ENCODE measurements around the gene C7. TPM values are rescaled to one million over a fixed set of nuclear protein-coding genes. Genes with fewer than 3 reads are reported as not detected.
A peak's percentile ranks its signal among the peaks of the same experiment; 100 is the strongest.
"Not testable (repeated sequence)": the region's sequence is repeated elsewhere in the genome, so short reads cannot be mapped to it uniquely, and the experiment has no call there.

C7 gene
- total RNA-seq (2014; rRNA removed; shearing (Covaris generic)) = 0.07 and 0.87 TPM in 2 replicates

- DNase-seq = no peak
- Histone ChIP-seq H3K4me3 (ENCODE audit: insufficient read depth, low read depth, low read length) (no peak within 1 kb of the TSS), H3K36me3 (replicated peaks; ENCODE audit: control insufficient read depth, insufficient read depth, low read length) (no peaks in the 10 kb centered on the region), H3K27me3 (ENCODE audit: control insufficient read depth, insufficient read depth, low read length) (no peaks in the 10 kb centered on the region)
Observed at GRCh38 chr5:40909264-40909663, at the start of gene C7. Gene C7 (plus strand): TSS chr5:40909497. CDS start chr5:40909611, 114 bp downstream.

- DNase-seq = no peak
- Histone ChIP-seq H3K27me3 (ENCODE audit: control insufficient read depth, insufficient read depth, low read length) (no peaks in the 10 kb centered on the region), H3K36me3 (replicated peaks; ENCODE audit: control insufficient read depth, insufficient read depth, low read length) (no peaks in the 10 kb centered on the region), H3K4me3 (ENCODE audit: insufficient read depth, low read depth, low read length) (no peak overlapping the region)
Observed at GRCh38 chr5:40860711-40861110, 48.6 kb upstream of the C7 start.

GRCh38 chr5:40865004-40865403, 44.3 kb upstream of the C7 start:
- not testable (repeated sequence) for H3K4me3 ChIP-seq (ENCODE audit: insufficient read depth, low read depth, low read length); H3K36me3 ChIP-seq (replicated peaks; ENCODE audit: control insufficient read depth, insufficient read depth, low read length); H3K27me3 ChIP-seq (ENCODE audit: control insufficient read depth, insufficient read depth, low read length); DNase-seq

DNA sequence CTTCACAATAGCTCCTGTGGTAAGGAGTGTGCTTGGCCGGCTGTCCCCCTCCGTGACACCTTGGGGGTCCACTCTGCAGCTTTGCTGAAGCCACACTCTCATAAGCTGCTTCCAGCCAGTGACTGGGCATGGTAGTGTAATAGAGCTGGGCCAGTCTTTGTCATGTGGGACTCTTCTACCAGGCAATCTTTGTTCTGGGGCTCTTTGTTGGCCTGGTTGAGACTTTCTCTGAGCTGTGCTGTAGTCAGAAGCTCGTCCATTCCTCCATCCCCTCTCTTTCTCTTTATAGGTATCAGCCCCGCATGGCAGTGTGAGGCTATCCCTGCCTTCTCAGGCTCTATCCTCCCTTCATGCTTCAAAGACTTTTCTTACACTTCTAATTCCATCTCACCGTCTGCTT, 42.5 kb upstream of the C7 start:
- no peaks in the 10 kb centered on the region for H3K36me3 ChIP-seq (replicated peaks; ENCODE audit: control insufficient read depth, insufficient read depth, low read length)
- no peak for DNase-seq
- no peaks in the 10 kb centered on the region for H3K27me3 ChIP-seq (ENCODE audit: control insufficient read depth, insufficient read depth, low read length)
- no peak overlapping the region for H3K4me3 ChIP-seq (ENCODE audit: insufficient read depth, low read depth, low read length)

DNA sequence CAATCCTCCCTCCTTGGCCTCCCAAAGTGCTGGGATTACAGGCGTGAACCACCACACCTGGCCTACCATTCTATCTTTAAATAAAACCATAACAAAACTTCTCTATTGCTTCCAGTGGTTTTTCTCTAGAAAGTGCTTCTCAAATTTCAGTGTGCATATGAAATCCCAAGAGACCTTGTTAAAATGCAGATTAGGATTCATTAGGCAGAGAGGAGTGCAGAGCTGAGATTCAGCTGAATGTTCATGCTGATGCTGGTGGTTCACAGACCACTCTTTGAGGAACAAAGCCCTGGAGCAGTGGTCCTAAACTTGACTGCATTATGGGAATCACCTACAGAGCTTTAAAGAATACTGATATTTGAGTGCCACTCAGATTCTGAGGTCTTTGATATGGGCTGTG, 39.9 kb upstream of the C7 start:
- no peaks in the 10 kb centered on the region for H3K27me3 ChIP-seq (ENCODE audit: control insufficient read depth, insufficient read depth, low read length)
- H3K36me3 ChIP-seq (replicated peaks; ENCODE audit: control insufficient read depth, insufficient read depth, low read length) = no peaks in the 10 kb centered on the region
- no peak overlapping the region for H3K4me3 ChIP-seq (ENCODE audit: insufficient read depth, low read depth, low read length)
- DNase-seq = no peak

GRCh38 chr5:40871177-40871576, 38.1 kb upstream of the C7 start:
- H3K36me3 ChIP-seq (replicated peaks; ENCODE audit: control insufficient read depth, insufficient read depth, low read length) = no peaks in the 10 kb centered on the region
- H3K27me3 ChIP-seq (ENCODE audit: control insufficient read depth, insufficient read depth, low read length) = no peaks in the 10 kb centered on the region
- H3K4me3 ChIP-seq (ENCODE audit: insufficient read depth, low read depth, low read length) = no peak overlapping the region
- no peak for DNase-seq

- not testable (repeated sequence) for H3K36me3 ChIP-seq (replicated peaks; ENCODE audit: control insufficient read depth, insufficient read depth, low read length); H3K27me3 ChIP-seq (ENCODE audit: control insufficient read depth, insufficient read depth, low read length); DNase-seq; H3K4me3 ChIP-seq (ENCODE audit: insufficient read depth, low read depth, low read length)
Observed at GRCh38 chr5:40872253-40872652, 37.0 kb upstream of the C7 start.

DNA sequence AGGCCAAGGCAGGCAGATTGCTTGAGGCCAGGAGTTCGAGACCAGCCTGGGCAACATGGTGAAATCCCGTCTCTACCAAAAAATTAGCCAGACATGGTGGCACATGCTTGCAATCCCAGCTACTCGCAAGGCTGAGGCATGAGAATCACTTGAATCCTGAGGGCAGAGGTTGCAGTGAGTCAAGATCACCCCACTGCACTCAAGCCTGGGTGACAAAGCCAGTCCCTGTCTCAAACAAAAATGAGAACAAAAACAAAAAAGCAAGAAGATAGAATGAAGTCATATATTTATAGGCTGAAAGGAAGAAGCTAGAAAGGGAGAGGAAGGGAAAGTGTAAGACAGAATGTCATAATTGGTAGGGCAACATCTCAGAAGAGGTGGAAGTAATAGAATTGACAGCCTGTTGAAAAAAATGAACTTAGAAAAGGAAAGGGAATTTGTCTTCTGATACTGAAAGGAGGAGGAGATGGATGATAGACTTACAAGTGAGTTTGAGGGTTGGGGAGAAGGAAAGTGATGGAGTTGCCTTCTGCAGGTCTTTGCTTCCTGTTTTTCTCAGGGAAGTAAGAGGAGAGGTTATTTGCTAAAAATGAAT, 35.9 kb upstream of the C7 start:
- DNase-seq = no peak
- no peak overlapping the region for H3K4me3 ChIP-seq (ENCODE audit: insufficient read depth, low read depth, low read length)
- no peaks in the 10 kb centered on the region for H3K36me3 ChIP-seq (replicated peaks; ENCODE audit: control insufficient read depth, insufficient read depth, low read length)
- no peaks in the 10 kb centered on the region for H3K27me3 ChIP-seq (ENCODE audit: control insufficient read depth, insufficient read depth, low read length)

DNA sequence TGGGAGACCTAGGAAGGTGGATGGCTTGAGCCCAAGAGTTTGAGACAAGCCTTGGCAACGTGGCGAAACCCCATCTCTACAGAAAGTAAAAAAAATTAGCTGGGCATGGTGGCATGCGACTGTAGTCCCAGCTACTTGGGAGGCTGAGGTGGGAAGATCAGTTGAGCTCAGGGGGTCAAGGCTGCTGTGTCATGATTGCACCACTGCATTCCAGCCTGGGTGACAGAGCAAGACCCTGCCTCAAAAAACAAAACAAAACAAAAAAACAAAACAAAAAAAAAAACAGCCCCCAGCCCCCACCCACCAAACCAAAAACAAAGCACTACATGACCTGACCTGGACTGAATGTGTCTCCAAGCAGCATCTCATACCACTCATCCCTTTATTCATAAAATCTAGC, 33.3 kb upstream of the C7 start:
- no peak for DNase-seq
- Histone ChIP-seq H3K36me3 (replicated peaks; ENCODE audit: control insufficient read depth, insufficient read depth, low read length) (no peaks in the 10 kb centered on the region), H3K4me3 (ENCODE audit: insufficient read depth, low read depth, low read length) (no peak overlapping the region), H3K27me3 (ENCODE audit: control insufficient read depth, insufficient read depth, low read length) (no peaks in the 10 kb centered on the region)

GRCh38 chr5:40877371-40877988, 31.8 kb upstream of the C7 start:
- Histone ChIP-seq H3K36me3 (replicated peaks; ENCODE audit: control insufficient read depth, insufficient read depth, low read length) (no peaks in the 10 kb centered on the region), H3K27me3 (ENCODE audit: control insufficient read depth, insufficient read depth, low read length) (no peaks in the 10 kb centered on the region), H3K4me3 (ENCODE audit: insufficient read depth, low read depth, low read length) (no peak overlapping the region)
- no peak for DNase-seq

- no peak for DNase-seq
- Histone ChIP-seq H3K36me3 (replicated peaks; ENCODE audit: control insufficient read depth, insufficient read depth, low read length) (no peaks in the 10 kb centered on the region), H3K27me3 (ENCODE audit: control insufficient read depth, insufficient read depth, low read length) (no peaks in the 10 kb centered on the region), H3K4me3 (ENCODE audit: insufficient read depth, low read depth, low read length) (no peak overlapping the region)
Observed at GRCh38 chr5:40879163-40879942, 29.9 kb upstream of the C7 start.

DNA sequence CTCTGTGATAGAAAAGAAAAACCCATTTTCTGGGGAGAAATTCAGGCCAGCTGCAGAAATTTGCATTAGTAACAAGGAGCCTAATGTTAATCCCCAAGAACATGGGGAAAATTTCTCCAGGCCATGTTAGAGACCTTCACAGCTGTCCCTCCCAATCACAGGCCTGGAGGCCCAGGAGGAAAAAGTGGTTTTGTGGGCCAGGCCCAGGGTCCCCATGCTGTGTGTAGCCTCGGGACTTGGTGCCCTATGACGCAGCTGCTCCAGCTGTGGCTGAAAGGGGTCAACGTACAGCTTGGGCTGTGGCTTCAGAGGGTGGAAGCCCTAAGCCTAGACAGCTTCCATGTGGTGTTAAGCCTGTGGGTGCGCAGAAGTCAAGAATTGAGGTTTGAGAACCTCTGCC, 27.0 kb upstream of the C7 start:
- Histone ChIP-seq H3K4me3 (ENCODE audit: insufficient read depth, low read depth, low read length) (no peak overlapping the region), H3K36me3 (replicated peaks; ENCODE audit: control insufficient read depth, insufficient read depth, low read length) (no peaks in the 10 kb centered on the region), H3K27me3 (ENCODE audit: control insufficient read depth, insufficient read depth, low read length) (no peaks in the 10 kb centered on the region)
- no peak for DNase-seq

- not testable (repeated sequence) for H3K36me3 ChIP-seq (replicated peaks; ENCODE audit: control insufficient read depth, insufficient read depth, low read length); DNase-seq; H3K4me3 ChIP-seq (ENCODE audit: insufficient read depth, low read depth, low read length); H3K27me3 ChIP-seq (ENCODE audit: control insufficient read depth, insufficient read depth, low read length)
Observed at GRCh38 chr5:40883051-40883450, 26.2 kb upstream of the C7 start.

DNA sequence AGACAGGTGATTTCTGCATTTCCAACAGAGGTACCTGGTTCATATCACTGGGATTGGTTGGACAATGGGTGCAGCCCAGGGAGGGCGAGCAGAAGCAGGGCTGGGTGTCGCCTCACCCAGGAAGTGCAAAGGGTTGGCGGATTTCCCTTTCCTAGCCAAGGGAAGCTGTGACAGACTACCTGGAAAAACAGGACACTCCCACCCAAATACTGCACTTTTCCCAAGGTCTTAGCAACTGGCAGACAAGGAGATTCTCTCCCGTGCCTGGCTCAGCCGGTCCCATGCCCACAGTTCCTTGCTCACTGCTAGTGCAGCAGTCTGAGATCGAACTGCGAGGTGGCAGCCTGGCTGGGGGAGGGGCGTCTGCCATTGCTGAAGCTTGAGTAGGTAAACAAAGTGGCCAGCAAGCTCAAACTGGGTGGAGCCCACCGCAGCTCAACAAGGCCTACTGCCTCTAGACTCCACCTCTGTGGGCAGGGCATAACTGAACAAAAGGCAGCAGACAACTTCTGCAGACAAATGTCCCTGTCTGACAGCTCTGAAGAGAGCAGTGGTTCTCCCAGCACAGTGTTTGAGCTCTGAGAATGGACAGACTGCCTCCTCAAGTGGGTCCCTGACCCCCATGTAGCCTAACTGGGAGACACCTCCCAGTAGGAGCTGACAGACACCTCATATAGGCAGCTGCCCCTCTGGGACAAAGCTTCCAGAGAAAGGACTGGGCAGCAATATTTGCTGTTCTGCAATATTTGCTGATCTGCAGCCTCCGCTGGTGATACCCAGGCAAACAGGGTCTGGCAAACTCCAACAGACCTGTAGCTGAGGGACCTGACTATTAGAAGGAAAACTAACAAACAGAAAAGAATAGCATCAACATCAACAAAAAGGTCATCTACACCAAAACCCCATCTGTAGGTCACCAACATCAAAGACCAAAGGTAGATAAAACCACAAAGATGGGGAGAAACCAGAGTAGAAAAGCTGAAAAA, 13.6 kb upstream of the C7 start:
- H3K36me3 ChIP-seq (replicated peaks; ENCODE audit: control insufficient read depth, insufficient read depth, low read length); DNase-seq; H3K27me3 ChIP-seq (ENCODE audit: control insufficient read depth, insufficient read depth, low read length): not testable (repeated sequence)
- peak overlapping the region; percentile 20 for H3K4me3 ChIP-seq (ENCODE audit: insufficient read depth, low read depth, low read length)
